Hypothalamus (tissue), 51 donors: Measurements from ENCODE around the gene ZNF805.
"Not testable (repeated sequence)": the region's sequence is repeated elsewhere in the genome, so short reads cannot be mapped to it uniquely, and the experiment has no call there.

Experiments used
- DNase-seq, 51 donors: peaks; one replicate each; lab custom pipeline; 2025; lab: John Stamatoyannopoulos, UW

The ZNF805 gene

GRCh38 chr19:57267291-57267690 is 26.9 kb downstream of the ZNF805 start:
- DNase-seq, result no peak

GRCh38 chr19:57269515-57270250 is 29.3 kb downstream of the ZNF805 start:
- DNase-seq, result no peak

GRCh38 chr19:57271280-57271679 is 30.8 kb downstream of the ZNF805 start:
- no peak for DNase-seq

GRCh38 chr19:57273014-57273413 is 32.6 kb downstream of the ZNF805 start:
- no peak for DNase-seq

GRCh38 chr19:57276430-57276829 is 36.0 kb downstream of the ZNF805 start:
- no peak for DNase-seq

GRCh38 chr19:57278481-57278880 is 38.0 kb downstream of the ZNF805 start:
- DNase-seq, result not testable (repeated sequence)

- DNase-seq, result peak; percentile 63 to 95 (median 83)
Observed at GRCh38 chr19:57279418-57280164, 39.2 kb downstream of the ZNF805 start.

GRCh38 chr19:57280165-57280961 is 39.9 kb downstream of the ZNF805 start, which contains the start of gene ZNF460:
ZNF460 (plus strand) TSS chr19:57280485; CDS start chr19:57280807, 322 bp downstream.
- DNase-seq, result peak; percentile 65 to 97 (median 93)

GRCh38 chr19:57280962-57281400 is 40.5 kb downstream of the ZNF805 start:
- DNase-seq, result no peak

GRCh38 chr19:57282011-57282643 is 41.7 kb downstream of the ZNF805 start:
- DNase-seq, result no peak

- DNase-seq, result no peak
Observed at GRCh38 chr19:57288373-57288772, 47.9 kb downstream of the ZNF805 start.

- DNase-seq, result no peak
Observed at GRCh38 chr19:57290970-57291369, 50.5 kb downstream of the ZNF805 start.

GRCh38 chr19:57292547-57292946 is 52.1 kb downstream of the ZNF805 start:
- no peak for DNase-seq

- DNase-seq, result no peak
Observed at GRCh38 chr19:57293719-57294118, 53.3 kb downstream of the ZNF805 start.

GRCh38 chr19:57302020-57302465 is 61.6 kb downstream of the ZNF805 start:
- DNase-seq, result peak in 5 of 51 donors; percentile 17 to 50 (median 22)

- DNase-seq, result no peak
Observed at GRCh38 chr19:57302727-57303401, 62.4 kb downstream of the ZNF805 start.
